Medulla oblongata (tissue), 1 donor: Measurements from ENCODE around the gene OSBPL8.

Source experiments
- DNase-seq: peaks from one replicate; pipeline ENCODE4 v3.0.0-alpha.2; 2015; ENCODE audit errors: extremely low spot score

The OSBPL8 gene

DNA sequence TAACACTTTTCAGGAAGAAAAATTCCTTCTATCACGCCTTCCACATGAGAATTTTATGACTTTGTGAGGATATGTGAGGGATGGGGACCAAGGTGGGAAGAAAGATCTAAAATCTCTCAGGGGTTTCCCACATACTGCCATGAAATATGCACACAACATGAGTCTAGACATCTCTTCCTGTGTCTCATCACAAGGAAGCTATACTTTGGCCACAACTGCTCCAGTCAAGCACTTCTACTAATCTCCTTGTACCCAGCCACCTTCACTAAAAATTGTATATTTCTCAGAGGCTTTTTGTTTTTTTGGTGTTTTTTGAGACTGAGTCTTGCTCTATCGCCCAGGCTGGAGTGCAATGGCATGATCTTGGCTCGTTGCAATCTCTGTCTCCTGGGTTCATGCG is 3.2 kb downstream of the OSBPL8 start:
- no peak for DNase-seq

DNA sequence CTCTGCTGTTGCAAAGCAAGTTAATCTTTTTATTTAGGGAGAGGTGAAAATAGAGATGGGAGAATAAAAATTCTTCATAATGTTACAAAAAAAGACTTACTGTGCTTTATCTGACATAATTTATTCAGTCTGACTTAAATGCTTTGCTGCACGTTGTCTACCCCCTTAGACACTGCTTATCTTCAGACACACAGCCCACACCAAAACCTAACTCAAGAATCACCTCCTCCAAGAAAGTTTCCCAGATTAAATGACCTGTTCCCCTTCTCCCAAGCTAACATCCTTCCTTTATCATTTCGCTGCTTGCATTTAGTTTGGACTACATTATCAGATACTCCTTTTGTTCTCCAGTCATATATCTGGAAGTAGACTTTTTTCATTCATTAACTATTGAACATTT is 3.8 kb downstream of the OSBPL8 start:
- DNase-seq = no peak

DNA sequence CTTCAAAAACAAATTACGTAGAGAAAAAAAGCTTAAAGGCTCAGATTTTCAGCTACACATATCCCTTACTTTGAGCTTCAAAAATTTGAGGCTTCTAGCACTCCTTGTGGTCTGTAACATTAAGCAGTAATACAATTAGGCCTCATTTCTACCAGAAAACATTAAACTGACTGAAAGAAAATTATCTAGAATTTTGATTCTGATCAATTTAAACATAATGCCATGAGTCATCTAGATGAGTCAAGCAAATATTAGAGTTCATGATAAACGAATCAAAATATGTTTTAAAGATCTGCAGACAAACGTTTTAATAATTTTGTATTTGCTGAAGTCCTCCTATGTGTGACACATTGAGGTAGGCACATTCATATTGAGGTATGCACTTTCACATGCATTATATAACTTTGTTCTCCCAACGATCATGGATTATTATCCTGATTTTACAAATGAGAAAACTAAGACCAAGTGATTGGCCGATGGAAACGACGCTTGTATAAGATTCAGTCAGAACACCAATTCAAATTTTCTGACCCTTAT is 4.3 kb downstream of the OSBPL8 start:
- no peak for DNase-seq

- no peak for DNase-seq
Observed at GRCh38 chr12:76554405-76555230, 5.0 kb downstream of the OSBPL8 start.

- DNase-seq = no peak
Observed at GRCh38 chr12:76552343-76552938, 7.1 kb downstream of the OSBPL8 start.

DNA sequence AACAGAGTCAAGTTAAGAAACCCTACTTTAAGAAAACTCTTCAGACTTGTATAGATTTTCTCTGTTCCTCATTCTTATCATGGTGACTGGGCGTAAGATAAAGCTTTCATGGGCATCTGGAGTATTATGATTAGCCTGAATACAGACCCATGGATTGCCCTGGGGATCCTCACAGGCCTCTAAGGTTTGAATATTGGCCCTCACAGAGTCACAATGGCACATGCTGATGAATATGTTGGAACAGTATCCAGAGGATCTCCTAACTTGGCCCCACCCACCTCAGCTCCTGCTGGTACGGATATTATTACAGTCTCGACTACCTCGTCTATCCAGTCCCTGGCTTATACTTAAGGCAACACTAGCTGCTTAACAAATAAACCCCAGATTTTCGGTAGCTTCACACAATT is 8.1 kb downstream of the OSBPL8 start:
- DNase-seq = no peak

GRCh38 chr12:76549131-76549530 is 10.4 kb downstream of the OSBPL8 start:
- DNase-seq = no peak

GRCh38 chr12:76548222-76548837 is 11.2 kb downstream of the OSBPL8 start:
- no peak for DNase-seq

GRCh38 chr12:76547526-76547925 is 12.0 kb downstream of the OSBPL8 start:
- no peak for DNase-seq

DNA sequence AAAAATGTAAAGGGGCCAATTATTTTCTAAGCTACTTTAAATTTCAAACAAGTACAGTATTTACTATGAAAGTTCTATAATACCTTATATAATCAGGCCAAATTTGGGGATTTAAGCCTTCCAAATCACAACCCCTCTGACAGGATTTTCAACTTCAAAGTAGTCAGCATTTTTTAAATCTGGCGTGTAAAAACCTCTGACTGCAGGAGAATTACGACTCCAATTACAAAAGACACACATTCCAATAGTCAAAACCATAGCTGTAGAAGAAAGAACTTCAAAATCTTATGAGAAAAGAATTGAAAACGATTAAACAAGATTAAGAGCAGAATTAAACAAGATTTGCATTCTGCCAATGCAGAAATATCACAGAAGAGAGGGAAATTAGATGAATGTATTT is 12.7 kb downstream of the OSBPL8 start:
- no peak for DNase-seq

GRCh38 chr12:76545486-76545885 is 14.1 kb downstream of the OSBPL8 start:
- DNase-seq = no peak

GRCh38 chr12:76544601-76545261 is 14.8 kb downstream of the OSBPL8 start:
- no peak for DNase-seq

- no peak for DNase-seq
Observed at GRCh38 chr12:76543813-76544347, 15.7 kb downstream of the OSBPL8 start.

- no peak for DNase-seq
Observed at GRCh38 chr12:76542908-76543307, 16.7 kb downstream of the OSBPL8 start.

DNA sequence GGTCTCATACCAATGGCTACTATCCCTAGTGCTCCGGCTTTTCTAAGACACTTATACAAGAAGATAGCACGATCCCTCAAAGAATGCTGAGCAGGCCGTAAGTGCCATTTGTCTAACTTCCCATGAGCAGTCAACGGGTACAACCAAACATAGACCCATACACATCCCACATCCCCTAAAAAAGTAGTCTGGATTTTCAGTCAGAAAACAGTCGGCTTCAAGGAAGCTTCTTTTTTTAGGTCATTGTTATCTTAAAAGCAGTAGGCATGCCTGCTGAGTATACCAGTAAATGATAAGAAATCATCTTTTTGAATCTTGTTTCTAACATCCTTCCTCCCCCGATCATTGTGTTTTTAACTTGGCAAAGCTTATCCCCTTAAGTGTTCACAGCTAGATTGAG is 19.8 kb downstream of the OSBPL8 start:
- DNase-seq = no peak

DNA sequence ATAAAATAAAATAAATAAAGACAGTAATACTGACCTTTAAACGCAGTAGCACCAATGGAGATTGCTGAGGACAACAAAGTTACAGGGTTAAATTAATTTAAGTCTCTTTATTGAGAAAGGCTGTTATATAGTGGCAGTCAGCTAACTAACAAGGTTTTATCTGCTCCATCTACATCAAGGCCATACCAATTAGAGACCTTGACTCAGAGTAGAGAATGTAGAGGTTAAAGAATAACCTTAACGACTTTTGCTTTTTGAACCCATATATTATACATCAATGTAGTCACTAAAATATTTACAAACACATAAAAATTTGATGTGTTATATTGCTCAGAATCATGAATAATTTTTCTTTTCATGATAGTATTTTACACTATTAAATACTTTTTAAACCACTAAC is 21.6 kb downstream of the OSBPL8 start:
- DNase-seq = no peak

DNA sequence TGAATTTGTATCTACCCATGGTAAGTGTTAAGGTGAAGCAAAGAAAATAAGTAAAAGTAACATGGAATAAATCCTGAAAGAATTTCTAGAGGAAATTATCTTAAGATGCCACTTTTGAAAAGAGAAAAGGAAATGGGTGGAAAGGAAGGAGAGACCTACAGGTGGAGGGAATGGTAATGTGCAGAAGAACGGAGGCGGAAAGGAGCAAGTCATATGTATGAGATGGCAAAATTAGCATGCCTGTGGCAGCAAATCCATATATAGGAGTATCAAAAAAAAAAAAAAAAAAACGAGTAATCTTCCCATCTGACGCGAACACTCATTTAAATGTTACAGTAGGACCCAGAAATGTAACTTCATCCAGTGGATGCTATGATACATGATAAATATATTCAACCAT is 23.0 kb downstream of the OSBPL8 start:
- no peak for DNase-seq

- no peak for DNase-seq
Observed at GRCh38 chr12:76535170-76535569, 24.4 kb downstream of the OSBPL8 start.

DNA sequence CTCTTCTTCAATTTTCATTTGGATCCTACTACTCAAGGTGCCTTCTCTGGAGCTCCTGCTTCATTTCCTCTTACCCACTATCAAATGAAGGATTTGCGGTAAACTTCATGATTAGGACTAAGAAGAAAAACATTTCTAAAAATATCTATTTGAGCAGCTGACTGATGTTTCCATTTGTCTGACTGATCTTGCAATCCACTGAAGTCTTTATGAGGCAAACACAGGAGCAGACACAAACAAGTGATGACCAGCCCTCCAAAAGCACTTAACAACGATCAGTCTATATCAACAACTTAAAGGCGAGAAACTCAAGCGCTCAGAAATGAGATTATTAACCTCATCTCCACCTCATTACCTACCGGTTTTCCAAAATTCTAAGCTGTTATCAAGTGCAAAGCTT is 26.2 kb downstream of the OSBPL8 start:
- DNase-seq = no peak

DNA sequence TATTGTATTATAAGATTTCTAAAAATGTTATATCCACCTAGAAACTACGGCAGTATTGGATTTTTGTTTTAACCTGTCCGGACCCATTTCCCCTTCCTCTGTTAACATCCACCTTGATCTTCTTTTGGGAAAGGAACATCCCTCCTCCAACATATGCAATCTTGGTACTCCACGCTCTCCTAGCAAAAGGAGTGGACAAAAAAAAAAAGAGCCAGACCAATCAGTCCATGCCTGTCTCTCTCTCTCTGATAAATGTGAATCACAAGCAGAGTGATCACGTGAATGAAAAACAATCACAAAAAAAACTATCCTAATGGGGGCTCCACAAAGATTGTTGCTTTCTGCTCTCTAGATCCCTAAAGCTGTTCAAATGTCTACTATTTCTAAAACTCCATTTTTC is 27.1 kb downstream of the OSBPL8 start:
- no peak for DNase-seq

- DNase-seq = no peak
Observed at GRCh38 chr12:76531056-76531455, 28.5 kb downstream of the OSBPL8 start.

GRCh38 chr12:76530516-76530915 is 29.1 kb downstream of the OSBPL8 start:
- no peak for DNase-seq
